Endodermal cell (in vitro differentiated cells): Measurements from ENCODE around the gene DERA. TPM values are rescaled to one million over a fixed set of nuclear protein-coding genes. Genes with fewer than 3 reads are reported as not detected.
A peak's percentile ranks its signal among the peaks of the same experiment; 100 is the strongest.

Experiments
- DNase-seq: peaks from one replicate; pipeline ENCODE4 v3.0.0-alpha.2; 2017
- H3K27ac ChIP-seq: 2 replicates; pipeline ENCODE4 v1.5.1; 2013; ENCODE audit warnings: mild to moderate bottlenecking, low read depth, low read length, moderate library complexity
- H3K27me3 ChIP-seq: 2 replicates; pipeline ENCODE4 v1.6.1; 2013; ENCODE audit warnings: mild to moderate bottlenecking, low read length, moderate library complexity; ENCODE audit not compliant: insufficient read depth, control insufficient read depth, poor library complexity, severe bottlenecking
- H3K36me3 ChIP-seq: 2 replicates; pipeline ENCODE4 v1.7.0; 2013; ENCODE audit warnings: mild to moderate bottlenecking, low read length, moderate library complexity; ENCODE audit not compliant: control insufficient read depth, insufficient read depth
- H3K4me1 ChIP-seq: one replicate; pipeline ENCODE4 v1.7.0; 2013; ENCODE audit warnings: low read length; ENCODE audit not compliant: control insufficient read depth, insufficient read depth
- H3K4me3 ChIP-seq: 2 replicates; pipeline ENCODE4 v1.5.1; 2013; ENCODE audit warnings: mild to moderate bottlenecking, low read length, moderate library complexity
- H3K9ac ChIP-seq: 2 replicates; pipeline ENCODE4 v1.6.1; 2013; ENCODE audit warnings: mild to moderate bottlenecking, low read length, moderate library complexity; ENCODE audit not compliant: poor library complexity, severe bottlenecking; ENCODE audit errors: extremely low read depth
- H3K9me3 ChIP-seq: 2 replicates; pipeline ENCODE4 v1.6.1; 2013; ENCODE audit warnings: mild to moderate bottlenecking, low read length, moderate library complexity; ENCODE audit not compliant: control insufficient read depth
- H3K27ac Mint-ChIP-seq: 2 replicates; pipeline ENCODE4 v1.8.0; 2020; ENCODE audit warnings: mixed read lengths
- H3K27me3 Mint-ChIP-seq: 2 replicates; pipeline ENCODE4 v1.8.0; 2021; ENCODE audit warnings: mild to moderate bottlenecking, mixed read lengths; ENCODE audit not compliant: insufficient read depth
- H3K36me3 Mint-ChIP-seq: 2 replicates; pipeline ENCODE4 v1.8.0; 2020; ENCODE audit warnings: low read depth, mixed read lengths
- H3K4me1 Mint-ChIP-seq: 2 replicates; pipeline ENCODE4 v1.8.0; 2020; ENCODE audit warnings: mixed read lengths
- H3K4me3 Mint-ChIP-seq: 2 replicates; pipeline ENCODE4 v1.8.0; 2020; ENCODE audit warnings: mild to moderate bottlenecking, moderate library complexity, mixed read lengths
- H3K9me3 Mint-ChIP-seq: 2 replicates; pipeline ENCODE4 v1.8.0; 2020; ENCODE audit warnings: mild to moderate bottlenecking, mixed read lengths
- CTCF ChIP-seq: fragments of 200-600 bp; sonication (generic); conservative IDR thresholded peaks from 2 replicates; pipeline ENCODE4 v1.5.0; 2021; ENCODE audit warnings: antibody characterized with exemption, mild to moderate bottlenecking
- WGBS, 2 experiments: methylation state at CpG; one replicate each; pipeline versions ENCODE4 v1.1.5 to v1.1.7; 2013; ENCODE audit warnings: missing lambda C conversion rate in 2 of 2, mixed read lengths in 1 of 2; ENCODE audit not compliant: insufficient coverage in 1 of 2, insufficient read length in 1 of 2; 5-methylcytosine and 5-hydroxymethylcytosine counted together
- total RNA-seq, 2 donors: library from RNA; stranded (reverse); fragmentation: NEBNext Ultra II Directional in 1 of 2; extraction: Animal tissue kit (Norgen Biotek cat#: 25700) in 1 of 2; gene quantifications; 2 replicates in 1 of 2; 3 replicates in 1 of 2; pipeline ENCODE4 v1.2.1, GENCODE V29; 2021

DERA gene
- total RNA-seq, 2 donors from 2014 or later, result 81.7 to 125 TPM

GRCh38 chr12:15886372-15887042, 24.6 kb upstream of the DERA start:
- Mint-ChIP-seq H3K27ac (peak overlapping the region; percentile 22), H3K27me3 (no peaks in the 10 kb centered on the region), H3K4me3 (no peak overlapping the region), H3K9me3 (no peaks in the 10 kb centered on the region), H3K36me3 (peaks cover 51% of the 10 kb centered on the region), H3K4me1 (peaks cover 26% of the 10 kb centered on the region)
- Histone ChIP-seq H3K9me3 (no peaks in the 10 kb centered on the region), H3K27me3 (no peaks in the 10 kb centered on the region), H3K9ac (no peak overlapping the region), H3K36me3 (peaks cover 64% of the 10 kb centered on the region), H3K4me3 (no peak overlapping the region), H3K4me1 (no peaks in the 10 kb centered on the region), H3K27ac (no peak overlapping the region)
- DNase-seq, result no peak
- no peak for TF ChIP-seq CTCF
- WGBS, 2 experiments, result 97 to 100% methylated on average over 2 to 5 of the region's 7 CpGs

GRCh38 chr12:15887043-15887817, 23.9 kb upstream of the DERA start:
- no peaks in the 10 kb centered on the region for H3K27me3 Mint-ChIP-seq
- no peaks in the 10 kb centered on the region for H3K9me3 Mint-ChIP-seq
- Histone ChIP-seq H3K27ac (no peak overlapping the region), H3K9ac (no peak overlapping the region), H3K36me3 (peaks cover 71% of the 10 kb centered on the region), H3K27me3 (no peaks in the 10 kb centered on the region), H3K9me3 (no peaks in the 10 kb centered on the region), H3K4me1 (no peaks in the 10 kb centered on the region), H3K4me3 (no peak overlapping the region)
- H3K4me1 Mint-ChIP-seq, result peaks cover 26% of the 10 kb centered on the region
- TF ChIP-seq CTCF, result no peak
- H3K36me3 Mint-ChIP-seq, result peaks cover 57% of the 10 kb centered on the region
- WGBS, 2 experiments, result 95% methylated on average over 5 of the region's 5 CpGs
- no peak for DNase-seq
- no peak overlapping the region for H3K27ac Mint-ChIP-seq
- H3K4me3 Mint-ChIP-seq, result no peak overlapping the region

GRCh38 chr12:15892645-15893259, 18.4 kb upstream of the DERA start:
- no peak overlapping the region for H3K4me3 Mint-ChIP-seq
- H3K9me3 Mint-ChIP-seq, result no peaks in the 10 kb centered on the region
- 96 to 100% methylated on average over 1 to 5 of the region's 5 CpGs for WGBS, 2 experiments
- Histone ChIP-seq H3K4me3 (no peak overlapping the region), H3K36me3 (peaks cover 91% of the 10 kb centered on the region), H3K9me3 (no peaks in the 10 kb centered on the region), H3K9ac (no peak overlapping the region), H3K4me1 (no peaks in the 10 kb centered on the region), H3K27ac (no peak overlapping the region), H3K27me3 (no peaks in the 10 kb centered on the region)
- peak overlapping the region; percentile 41 for H3K27ac Mint-ChIP-seq
- no peaks in the 10 kb centered on the region for H3K27me3 Mint-ChIP-seq
- TF ChIP-seq CTCF, result peak; percentile 64
- DNase-seq, result no peak
- peaks cover 59% of the 10 kb centered on the region for H3K36me3 Mint-ChIP-seq
- H3K4me1 Mint-ChIP-seq, result peaks cover 3% of the 10 kb centered on the region
